ENCODE results near the gene YJEFN3.

GRCh38 chr19:19543640-19544039 is 14.9 kb downstream of the YJEFN3 start:
- TF ChIP-seq FOXA1 (IDR thresholded peaks at IDR 0.05): no peak
- no peak for TF ChIP-seq LEF1 (IDR thresholded peaks at IDR 0.05; ENCODE audit: borderline replicate concordance)
- TF ChIP-seq ZNF384 (IDR thresholded peaks at IDR 0.05): no peak
- no peak for TF ChIP-seq SUZ12 (IDR thresholded peaks at IDR 0.05)
- no peak for TF ChIP-seq HDGF (IDR thresholded peaks at IDR 0.05; ENCODE audit: borderline replicate concordance)
- TF ChIP-seq FOXM1 (IDR thresholded peaks at IDR 0.05; ENCODE audit: borderline replicate concordance): no peak
- no peak for TF ChIP-seq PKNOX1 (IDR thresholded peaks at IDR 0.05)
- no peak for TF ChIP-seq ELF4 (IDR thresholded peaks at IDR 0.05)
- TF ChIP-seq NFRKB (IDR thresholded peaks at IDR 0.05): no peak
- TF ChIP-seq TARDBP (IDR thresholded peaks at IDR 0.05): no peak
- no peak for TF ChIP-seq FOXK2 (IDR thresholded peaks at IDR 0.05)
- no peak for TF ChIP-seq CTBP1 (IDR thresholded peaks at IDR 0.05; ENCODE audit: borderline replicate concordance)
- TF ChIP-seq SP1 (IDR thresholded peaks at IDR 0.05): no peak

All from HEK293T (cell line).